Ovary (tissue), 9 donors: Measurements from ENCODE around the gene SGSH. TPM values are rescaled to one million over a fixed set of nuclear protein-coding genes. Genes with fewer than 3 reads are reported as not detected.

Experiments
- DNase-seq, 5 donors: peaks; one replicate each; pipeline ENCODE4 v3.0.0-alpha.2; 2019 to 2020
- H3K27ac ChIP-seq, 2 donors: fragments of 200-600 bp; one replicate each; pipeline versions ENCODE4 v1.5.1 to v1.8.0; 2019 to 2022
- H3K27me3 ChIP-seq: fragments of 200-600 bp; one replicate; pipeline ENCODE4 v1.8.0; 2022
- H3K36me3 ChIP-seq: fragments of 200-600 bp; sonication (generic); one replicate; pipeline ENCODE4 v1.5.1; 2019
- H3K4me1 ChIP-seq: one replicate; pipeline ENCODE4 v1.8.1; 2013; ENCODE audit warnings: mild to moderate bottlenecking, moderate library complexity; ENCODE audit not compliant: insufficient read depth
- H3K4me3 ChIP-seq: fragments of 200-600 bp; sonication (generic); one replicate; pipeline ENCODE4 v1.5.1; 2017
- H3K9me3 ChIP-seq, 2 donors: fragments of 200-600 bp in 1 of 2; sonication (generic) in 1 of 2; one replicate each; pipeline versions ENCODE4 v1.5.1 to v1.8.1; 2013 to 2019; ENCODE audit warnings: mild to moderate bottlenecking in 1 of 2, moderate library complexity in 1 of 2
- CTCF ChIP-seq, 3 donors: fragments of 450-650 bp in 2 of 3; fragments of 200-600 bp in 1 of 3; IDR thresholded peaks; one replicate each; pipeline versions ENCODE4 v1.5.1 to v1.8.0; 2016 to 2022; ENCODE audit warnings: antibody characterized with exemption in 3 of 3, mild to moderate bottlenecking in 1 of 3
- EP300 ChIP-seq: sonication (generic); formaldehyde crosslinking; IDR thresholded peaks from one replicate; pipeline ENCODE4 v1.6.1; 2017; ENCODE audit warnings: antibody characterized with exemption
- POLR2A ChIP-seq: fragments of 450-650 bp; IDR thresholded peaks from one replicate; pipeline ENCODE4 v1.6.1; 2017; ENCODE audit warnings: antibody characterized with exemption, mild to moderate bottlenecking, moderate library complexity
- WGBS, 3 donors: extraction: QIAGEN DNeasy Blood & Tissue Kit in 1 of 3; methylation state at CpG; one replicate each; pipeline versions ENCODE4 v1.1.5 to v1.1.7; 2013 to 2017; 5-methylcytosine and 5-hydroxymethylcytosine counted together
- intact Hi-C, 4 donors: fragments of 100-400 bp; cut with DNase I; formaldehyde crosslinking; loops; one replicate each; pipeline versions ENCODE4 v1.11.0 to v1.15.1; 2022 to 2023
- polyA plus RNA-seq, 2 donors: library from polyadenylated mRNA; stranded (reverse); fragments of 200-250 nt in 1 of 2; fragments of 350-450 nt in 1 of 2; fragmentation: Illumina TruSeq in 1 of 2; extraction: RNeasy Lipid Tissue Mini Kit (QIAGEN cat#74804) in 1 of 2; gene quantifications; one replicate each; pipeline ENCODE4 v1.2.3, GENCODE V29; 2013 to 2014
- total RNA-seq, 7 donors: library from RNA; depleted of rRNA in 2 of 7; stranded (reverse); fragments of >200 nt in 2 of 7; fragmentation: NEBNext Ultra II Directional in 3 of 7; extraction: Animal tissue kit (Norgen Biotek cat#: 25700) in 3 of 7; gene quantifications; one replicate each; pipeline versions ENCODE4 v1.1.0 to v1.2.4, GENCODE V29; 2016 to 2023
- donor health status: DM: no; HTN: no; CAD: no; lungs with moderate emphysema.
- donor health status: DM: no; HTN: no; CAD: no.
- donor health status: Bipolar disorder and iron deficiency.
- donor health status: DM: yes; HTN: yes; CAD: no.
- donor health status: DM: no; HTN: no; CAD: no.
- donor health status: DM: yes; HTN: yes; CAD: no.

Gene SGSH
- total and polyA plus RNA-seq, 9 donors, result 10.8 to 39.9 (median 30.4) TPM

GRCh38 chr17:80180192-80180591 lies 39.9 kb downstream of the SGSH start:
- Histone ChIP-seq H3K27me3 (no peaks in the 10 kb centered on the region), H3K4me3 (no peak overlapping the region), H3K4me1 (no peaks in the 10 kb centered on the region), H3K27ac (no peak overlapping the region), H3K36me3 (no peaks in the 10 kb centered on the region), H3K9me3 (no peaks in the 10 kb centered on the region)
- no peak for TF ChIP-seq EP300
- no peak for TF ChIP-seq CTCF (IDR thresholded peaks at IDR 0.05)
- TF ChIP-seq POLR2A, result no peak
- 81 to 83% (median 82%) methylated on average over 13 to 14 of the region's 14 CpGs for WGBS, 3 donors
- no peak for DNase-seq
- intact Hi-C loops, result no loop called here

GRCh38 chr17:80177986-80178595 lies 42.0 kb downstream of the SGSH start:
- H3K36me3 ChIP-seq, result no peaks in the 10 kb centered on the region
- H3K27ac ChIP-seq, result no peak overlapping the region
- TF ChIP-seq EP300, result no peak
- TF ChIP-seq CTCF (IDR thresholded peaks at IDR 0.05), result no peak
- no peak for TF ChIP-seq POLR2A
- H3K27me3 ChIP-seq, result no peaks in the 10 kb centered on the region
- no peak for DNase-seq
- no peak overlapping the region for H3K4me3 ChIP-seq
- no peaks in the 10 kb centered on the region for H3K9me3 ChIP-seq
- 86 to 90% (median 87%) methylated on average over 21 of the region's 21 CpGs for WGBS, 3 donors
- intact Hi-C loops, result no loop called here
- H3K4me1 ChIP-seq, result no peaks in the 10 kb centered on the region

- DNase-seq, result no peak
- Histone ChIP-seq H3K9me3 (no peaks in the 10 kb centered on the region), H3K36me3 (no peaks in the 10 kb centered on the region), H3K27me3 (no peaks in the 10 kb centered on the region), H3K4me3 (no peak overlapping the region), H3K27ac (no peak overlapping the region), H3K4me1 (no peaks in the 10 kb centered on the region)
- TF ChIP-seq EP300, result no peak
- no peak for TF ChIP-seq POLR2A
- no peak for TF ChIP-seq CTCF (IDR thresholded peaks at IDR 0.05)
- WGBS, 3 donors, result 76 to 80% (median 80%) methylated on average over 11 of the region's 11 CpGs
- intact Hi-C loops, result no loop called here
Measured at GRCh38 chr17:80176757-80177156, 43.4 kb downstream of the SGSH start.

GRCh38 chr17:80173916-80174315 lies 46.2 kb downstream of the SGSH start:
- intact Hi-C loops, result no loop called here
- TF ChIP-seq CTCF (IDR thresholded peaks at IDR 0.05) (no peak), EP300 (no peak), POLR2A (no peak)
- Histone ChIP-seq H3K36me3 (no peaks in the 10 kb centered on the region), H3K4me3 (no peak overlapping the region), H3K4me1 (no peaks in the 10 kb centered on the region), H3K27ac (no peak overlapping the region), H3K9me3 (no peaks in the 10 kb centered on the region), H3K27me3 (no peaks in the 10 kb centered on the region)
- 91 to 96% (median 94%) methylated on average over 6 of the region's 6 CpGs for WGBS, 3 donors
- DNase-seq, result no peak
